Mesothelial cell of epicardium (in vitro differentiated cells): ENCODE measurements around the gene CFAP99. TPM values are rescaled to one million over a fixed set of nuclear protein-coding genes. Genes with fewer than 3 reads are reported as not detected.

Experiments used
- DNase-seq, 2 experiments: peaks; one replicate each; pipeline ENCODE4 v3.0.0; 2021; ENCODE audit warnings: low spot score in 2 of 2; ENCODE audit not compliant: unreplicated experiment in 2 of 2
- H3K27ac Mint-ChIP-seq: 2 replicates; pipeline ENCODE4 v1.8.0; 2021; ENCODE audit warnings: mixed read lengths
- H3K27me3 Mint-ChIP-seq: 2 replicates; pipeline ENCODE4 v1.8.0; 2021; ENCODE audit warnings: low read depth, mixed read lengths
- H3K36me3 Mint-ChIP-seq: 2 replicates; pipeline ENCODE4 v1.8.0; 2021; ENCODE audit warnings: mixed read lengths
- H3K4me1 Mint-ChIP-seq: 2 replicates; pipeline ENCODE4 v1.8.0; 2021; ENCODE audit warnings: mixed read lengths
- H3K4me3 Mint-ChIP-seq: 2 replicates; pipeline ENCODE4 v1.8.0; 2021; ENCODE audit warnings: mild to moderate bottlenecking, moderate library complexity, mixed read lengths
- H3K9me3 Mint-ChIP-seq: 2 replicates; pipeline ENCODE4 v1.8.0; 2021; ENCODE audit warnings: mixed read lengths
- CTCF ChIP-seq: fragments of 200-600 bp; sonication (generic); IDR thresholded peaks from one replicate; pipeline ENCODE4 v1.5.0; 2021; ENCODE audit warnings: antibody characterized with exemption; ENCODE audit not compliant: unreplicated experiment
- total RNA-seq: library from RNA; stranded (reverse); gene quantifications from 3 replicates; pipeline ENCODE4 v1.2.1, GENCODE V29; 2021

CFAP99 gene
- total RNA-seq, 1 donor from 2014 or later: not detected

- no peak overlapping the region for H3K27ac Mint-ChIP-seq
- no peak for DNase-seq
- TF ChIP-seq CTCF: no peak
- no peaks in the 10 kb centered on the region for H3K4me1 Mint-ChIP-seq
- no peaks in the 10 kb centered on the region for H3K36me3 Mint-ChIP-seq
- no peaks in the 10 kb centered on the region for H3K9me3 Mint-ChIP-seq
- peaks cover 7% of the 10 kb centered on the region for H3K27me3 Mint-ChIP-seq
- H3K4me3 Mint-ChIP-seq: no peak overlapping the region
Observed at GRCh38 chr4:2451036-2451520, 32.3 kb downstream of the CFAP99 start.

- Mint-ChIP-seq H3K27ac (no peak overlapping the region), H3K36me3 (no peaks in the 10 kb centered on the region), H3K4me3 (no peak overlapping the region), H3K9me3 (no peaks in the 10 kb centered on the region), H3K27me3 (peaks cover 7% of the 10 kb centered on the region), H3K4me1 (no peaks in the 10 kb centered on the region)
- no peak for DNase-seq
- TF ChIP-seq CTCF: no peak
Observed at GRCh38 chr4:2451821-2452785, 33.3 kb downstream of the CFAP99 start.

GRCh38 chr4:2457481-2458295, 38.9 kb downstream of the CFAP99 start:
- TF ChIP-seq CTCF: no peak
- DNase-seq: no peak
- H3K9me3 Mint-ChIP-seq: no peaks in the 10 kb centered on the region

GRCh38 chr4:2458546-2459491, 40.1 kb downstream of the CFAP99 start:
- no peak for DNase-seq
- peaks cover 5% of the 10 kb centered on the region for H3K27me3 Mint-ChIP-seq
- TF ChIP-seq CTCF: no peak
- no peaks in the 10 kb centered on the region for H3K9me3 Mint-ChIP-seq
- no peak overlapping the region for H3K4me3 Mint-ChIP-seq
- H3K4me1 Mint-ChIP-seq: peaks cover 7% of the 10 kb centered on the region
- no peaks in the 10 kb centered on the region for H3K36me3 Mint-ChIP-seq
- no peak overlapping the region for H3K27ac Mint-ChIP-seq

More at GRCh38 chr4:2457481-2458295, 38.9 kb downstream of the CFAP99 start:
- Mint-ChIP-seq H3K27ac (no peak overlapping the region), H3K4me3 (no peak overlapping the region), H3K36me3 (no peaks in the 10 kb centered on the region), H3K4me1 (peaks cover 4% of the 10 kb centered on the region), H3K27me3 (peaks cover 3% of the 10 kb centered on the region)
